CD4-positive, alpha-beta T cell treated with Interleukin-6 for 4 hours (primary cell): Measurements from ENCODE around the gene DDX52.
A peak's percentile ranks its signal among the peaks of the same experiment; 100 is the strongest.

Experiments
- DNase-seq: peaks from one replicate; pipeline ENCODE4 v3.0.0-alpha.2; 2020; ENCODE audit warnings: mixed read lengths

The DDX52 gene

DNA sequence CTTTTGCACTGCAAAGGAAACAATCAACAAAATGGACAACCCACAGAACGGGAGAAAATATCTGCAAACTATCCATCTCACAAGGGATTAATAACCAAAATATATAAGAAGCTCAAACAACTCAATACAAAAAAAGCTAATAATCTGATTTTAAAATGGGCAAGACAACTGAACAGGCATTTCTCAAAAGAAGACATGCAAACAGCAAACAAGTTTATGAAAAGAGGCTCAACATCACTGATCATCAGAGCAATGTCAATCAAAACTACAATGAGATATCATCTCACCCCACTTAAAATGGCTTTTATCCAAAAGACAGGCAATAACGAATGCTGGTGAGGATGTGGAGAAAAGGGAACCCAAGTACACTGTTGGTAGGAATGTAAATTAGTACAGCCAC lies 68.8 kb downstream of the DDX52 start:
- DNase-seq = no peak

DNA sequence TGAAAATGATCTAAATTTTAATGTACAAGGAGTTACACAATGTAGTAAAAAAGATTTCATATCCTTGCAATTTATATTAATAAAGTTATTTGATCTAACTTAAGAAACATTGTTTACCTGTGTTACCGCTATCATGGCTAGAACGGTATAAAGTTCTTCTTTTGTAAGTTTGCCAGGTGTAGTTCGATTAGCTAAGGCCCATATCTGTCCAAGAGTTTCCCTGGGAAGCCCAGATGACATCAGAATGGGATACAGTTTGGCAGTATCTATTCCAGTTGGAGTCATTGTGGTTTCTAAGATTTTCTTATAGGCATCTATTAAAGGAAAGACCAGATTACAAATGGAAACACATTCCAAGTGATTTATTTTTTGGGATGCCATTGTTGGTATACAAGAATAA lies 71.6 kb downstream of the DDX52 start:
- DNase-seq = no peak

DNA sequence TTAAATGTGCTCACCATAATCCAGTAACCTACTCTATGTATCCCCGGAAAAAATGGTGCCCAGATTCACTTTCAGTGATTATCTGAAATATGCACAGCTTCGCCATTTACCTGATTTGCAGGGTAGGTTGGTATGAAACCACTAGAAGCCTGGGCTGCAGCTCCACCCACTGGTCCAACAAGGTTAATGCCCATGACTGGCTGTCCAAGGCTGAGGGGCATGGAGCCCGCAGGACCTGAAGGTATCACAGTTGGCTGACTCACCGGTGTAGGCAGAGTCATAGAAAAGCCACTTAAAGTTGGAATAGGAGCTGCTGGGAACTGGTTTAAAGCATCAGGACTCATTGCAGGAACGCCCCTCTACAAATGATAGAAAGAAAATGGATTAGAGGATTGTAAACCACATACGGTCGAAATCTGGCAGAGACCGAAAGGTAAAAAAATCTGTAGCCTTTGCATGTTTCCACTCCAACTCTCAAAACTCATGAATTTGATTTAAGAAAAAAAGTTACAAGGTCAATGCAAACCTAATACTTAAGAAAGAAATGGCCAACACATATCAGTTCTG lies 72.6 kb downstream of the DDX52 start:
- DNase-seq = peak; percentile 39

DNA sequence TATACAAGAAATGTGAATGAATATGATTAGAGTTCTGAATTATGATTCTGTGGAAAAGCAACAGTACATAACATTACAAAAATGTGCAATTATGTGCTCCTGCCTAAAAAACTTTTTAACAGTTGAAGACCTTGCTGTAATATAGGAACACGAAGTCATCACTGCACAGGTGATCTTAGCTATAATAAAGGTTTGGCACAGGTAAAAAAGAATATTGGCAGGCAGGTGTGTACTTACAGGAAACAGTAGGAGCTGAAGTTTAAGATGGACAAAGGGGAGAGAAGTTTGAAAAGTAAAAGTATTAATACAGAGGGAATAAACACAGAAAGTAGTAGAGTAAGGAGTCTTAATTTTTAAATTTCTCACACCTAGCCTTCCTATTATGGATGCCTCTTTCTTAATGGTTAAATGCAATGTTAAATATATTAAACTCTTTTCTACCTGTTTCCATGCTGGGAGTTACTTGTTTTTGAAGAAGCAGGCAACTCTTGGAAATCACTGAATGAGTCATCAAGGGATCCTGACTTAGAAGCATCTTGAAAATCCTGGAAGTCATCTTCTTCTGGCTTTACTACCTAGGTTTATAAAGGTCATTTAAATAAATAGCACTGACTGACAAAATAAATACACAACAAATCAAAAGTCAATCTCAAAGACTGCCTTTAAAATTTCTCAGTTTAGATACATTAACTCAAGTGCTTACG lies 74.7 kb downstream of the DDX52 start:
- no peak for DNase-seq

DNA sequence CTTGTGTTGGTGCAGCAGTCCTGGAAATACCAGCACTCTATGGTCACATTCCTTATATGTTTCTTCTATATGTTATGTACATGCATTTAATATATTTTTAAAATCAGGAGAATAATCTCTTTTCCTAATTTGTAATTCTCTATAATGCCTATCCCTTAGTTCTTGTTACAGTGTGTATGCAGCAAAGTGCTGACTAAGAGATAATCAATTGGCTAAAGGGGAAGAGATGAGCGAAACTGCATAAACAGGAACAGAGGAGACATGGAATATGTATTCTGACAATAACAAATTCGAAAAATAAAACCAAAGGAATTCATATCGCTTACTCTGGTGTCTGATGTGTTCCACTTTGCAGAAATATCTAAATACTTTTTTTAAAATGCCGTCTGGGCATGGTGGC lies 75.7 kb downstream of the DDX52 start:
- no peak for DNase-seq

DNA sequence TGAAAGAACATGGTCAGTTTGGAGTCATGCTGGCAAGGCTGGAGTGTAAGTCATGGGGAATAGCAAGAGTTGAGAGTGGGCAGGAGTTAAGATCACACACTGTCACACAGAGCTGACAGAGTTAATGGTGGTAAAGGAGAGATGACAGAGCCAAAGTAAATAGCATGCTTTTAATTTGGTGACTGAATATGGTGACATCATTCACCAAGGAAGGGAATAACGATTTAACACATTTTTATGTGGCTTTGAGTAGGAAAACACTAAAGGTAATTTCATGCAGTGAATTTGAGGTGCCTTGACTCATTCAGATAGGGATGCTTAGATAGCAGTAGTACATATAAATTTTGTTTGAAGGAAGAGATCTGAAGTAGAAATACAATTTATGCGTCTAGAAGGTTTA lies 76.1 kb downstream of the DDX52 start:
- no peak for DNase-seq

DNA sequence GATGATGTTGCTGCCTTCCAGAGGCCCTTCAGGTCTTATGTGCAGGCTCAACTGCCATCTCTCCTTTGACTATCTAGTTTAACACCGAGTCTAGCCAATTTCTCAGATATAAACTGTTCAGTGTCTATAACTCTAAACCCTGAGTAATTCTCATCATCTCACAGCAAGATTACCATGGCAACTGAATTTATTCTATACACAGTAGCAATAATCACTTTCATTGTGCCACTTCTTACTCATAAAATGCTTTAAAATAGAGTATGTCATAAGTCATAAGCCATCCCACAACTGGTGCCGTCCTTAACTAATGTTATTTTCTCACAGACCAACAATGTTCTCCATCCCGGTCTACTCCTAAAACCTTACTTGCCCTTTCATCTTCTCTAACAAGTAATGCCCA lies 79.0 kb downstream of the DDX52 start:
- no peak for DNase-seq

DNA sequence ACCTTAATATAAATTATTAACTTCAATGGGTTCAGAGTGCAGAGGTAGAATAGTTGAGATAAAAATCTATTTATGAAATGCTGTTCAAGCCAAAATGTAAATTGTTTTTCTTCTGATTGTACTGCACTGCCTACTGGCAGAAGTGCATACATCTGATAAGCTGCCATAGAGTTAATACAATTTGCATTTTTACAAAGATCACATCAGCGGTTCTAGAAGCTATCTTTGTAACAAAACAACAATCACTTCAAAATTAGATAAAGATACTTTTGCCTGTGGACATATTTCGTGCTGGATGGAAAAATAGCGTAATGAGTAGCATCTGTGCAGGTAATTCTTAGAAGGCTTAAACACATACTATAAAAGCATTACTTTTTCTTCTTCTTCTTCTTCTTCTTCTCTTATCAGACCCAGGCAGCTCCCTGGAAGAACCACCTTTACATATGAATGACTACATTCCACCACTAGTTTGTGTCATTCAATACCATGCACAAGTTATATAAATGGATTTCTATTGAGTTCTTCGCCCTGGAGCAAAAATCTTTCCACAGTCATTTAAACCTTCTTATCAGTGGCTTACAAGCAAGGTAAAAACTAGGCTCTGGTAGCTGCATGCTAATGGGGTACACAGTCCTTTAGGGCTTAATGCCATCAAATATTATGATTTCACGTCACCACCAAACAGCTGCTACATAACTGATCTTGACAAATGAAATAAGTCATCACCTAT lies 81.1 kb downstream of the DDX52 start:
- DNase-seq = no peak
